ENCODE data around the gene EPGN.

The EPGN gene

DNA sequence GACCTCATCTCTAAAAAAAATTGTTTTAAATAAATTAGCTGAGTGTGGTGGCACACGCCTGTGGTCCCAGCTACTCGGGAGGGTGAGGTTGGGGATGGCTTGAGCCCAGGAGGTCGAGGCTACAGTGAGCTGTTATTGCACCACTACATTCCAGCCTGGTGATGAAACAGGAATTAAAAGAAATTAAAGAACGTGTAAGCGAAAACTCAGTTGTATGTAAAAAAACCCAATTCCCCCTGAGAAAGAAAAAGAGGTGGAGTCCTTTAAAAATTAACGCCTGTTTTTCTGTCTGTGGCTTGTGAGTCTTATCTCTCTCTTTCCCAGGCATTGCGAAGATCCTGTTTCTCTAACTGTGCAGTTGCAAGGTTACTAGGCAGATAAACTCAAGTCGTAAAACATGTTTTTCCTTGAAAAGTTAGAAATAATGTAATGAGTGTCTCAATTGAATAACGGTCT lies 22.1 kb downstream of the EPGN start:
- H3K9ac ChIP-seq = no peak overlapping the region
- H3K4me3 ChIP-seq (ENCODE audit: low read depth, low read length) = no peak overlapping the region
- H3K4me2 ChIP-seq (ENCODE audit: low read length) = no peak overlapping the region
- no peaks in the 10 kb centered on the region for H3K27me3 ChIP-seq (ENCODE audit: control insufficient read depth, insufficient read depth, low read length)
- H3K27ac ChIP-seq = no peak overlapping the region
- no peaks in the 10 kb centered on the region for H3K79me2 ChIP-seq
- H2AFZ ChIP-seq = no peak overlapping the region
- no peaks in the 10 kb centered on the region for H3K4me1 ChIP-seq
- no peaks in the 10 kb centered on the region for H3K9me3 ChIP-seq (ENCODE audit: control insufficient read depth, low read length)
- TF ChIP-seq CTCF (IDR thresholded peaks at IDR 0.05) = no peak
- no peaks in the 10 kb centered on the region for H3K36me3 ChIP-seq (ENCODE audit: control insufficient read depth, insufficient read depth, low read length)

DNA sequence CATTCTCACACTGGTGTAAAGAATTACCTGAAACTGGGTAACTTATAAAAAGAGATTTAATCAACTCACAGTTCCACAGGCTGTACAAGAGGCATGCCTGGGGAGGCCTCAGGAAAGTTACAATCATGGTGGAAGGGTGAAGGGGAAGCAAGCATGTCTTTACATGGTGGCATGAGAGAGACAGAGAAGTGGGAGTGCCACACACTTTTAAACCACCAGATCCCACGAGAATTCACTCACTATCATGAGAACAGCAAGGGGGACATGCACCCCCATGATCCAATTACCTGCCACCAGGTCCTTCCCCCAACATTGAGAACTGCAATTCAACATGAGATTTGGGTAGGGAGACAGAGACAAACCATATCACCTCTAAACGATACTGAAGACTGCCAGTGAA lies 23.0 kb downstream of the EPGN start:
- no peak for TF ChIP-seq CTCF (IDR thresholded peaks at IDR 0.05)
- Histone ChIP-seq H3K4me1 (no peaks in the 10 kb centered on the region), H3K27ac (no peak overlapping the region), H3K4me2 (ENCODE audit: low read length) (no peak overlapping the region), H3K4me3 (ENCODE audit: low read depth, low read length) (no peak overlapping the region), H2AFZ (no peak overlapping the region), H3K79me2 (no peaks in the 10 kb centered on the region), H3K9ac (no peak overlapping the region), H3K36me3 (ENCODE audit: control insufficient read depth, insufficient read depth, low read length) (no peaks in the 10 kb centered on the region), H3K9me3 (ENCODE audit: control insufficient read depth, low read length) (no peaks in the 10 kb centered on the region), H3K27me3 (ENCODE audit: control insufficient read depth, insufficient read depth, low read length) (no peaks in the 10 kb centered on the region)

- no peak for TF ChIP-seq CTCF (IDR thresholded peaks at IDR 0.05)
- H3K27ac ChIP-seq = no peak overlapping the region
- H3K4me1 ChIP-seq = no peaks in the 10 kb centered on the region
- no peaks in the 10 kb centered on the region for H3K27me3 ChIP-seq (ENCODE audit: control insufficient read depth, insufficient read depth, low read length)
- no peak overlapping the region for H3K4me3 ChIP-seq (ENCODE audit: low read depth, low read length)
- H2AFZ ChIP-seq = no peak overlapping the region
- no peaks in the 10 kb centered on the region for H3K79me2 ChIP-seq
- no peaks in the 10 kb centered on the region for H3K36me3 ChIP-seq (ENCODE audit: control insufficient read depth, insufficient read depth, low read length)
- H3K9me3 ChIP-seq (ENCODE audit: control insufficient read depth, low read length) = no peaks in the 10 kb centered on the region
- no peak overlapping the region for H3K9ac ChIP-seq
- no peak overlapping the region for H3K4me2 ChIP-seq (ENCODE audit: low read length)
Observed at GRCh38 chr4:74331944-74332343, 23.7 kb downstream of the EPGN start.

- H3K9me3 ChIP-seq (ENCODE audit: control insufficient read depth, low read length) = no peaks in the 10 kb centered on the region
- no peaks in the 10 kb centered on the region for H3K27me3 ChIP-seq (ENCODE audit: control insufficient read depth, insufficient read depth, low read length)
- no peaks in the 10 kb centered on the region for H3K4me1 ChIP-seq
Observed at GRCh38 chr4:74334636-74335035, 26.4 kb downstream of the EPGN start.

More at GRCh38 chr4:74334636-74335035, 26.4 kb downstream of the EPGN start:
- no peak for TF ChIP-seq CTCF (IDR thresholded peaks at IDR 0.05)
- Histone ChIP-seq H3K79me2 (no peaks in the 10 kb centered on the region), H3K9ac (no peak overlapping the region), H3K27ac (no peak overlapping the region), H3K36me3 (ENCODE audit: control insufficient read depth, insufficient read depth, low read length) (no peaks in the 10 kb centered on the region), H3K4me3 (ENCODE audit: low read depth, low read length) (no peak overlapping the region), H2AFZ (no peak overlapping the region), H3K4me2 (ENCODE audit: low read length) (no peak overlapping the region)
